HEK293 (cell line): Measurements from ENCODE around the gene GTF2H2C_2.
A peak's percentile ranks its signal among the peaks of the same experiment; 100 is the strongest.
"Not testable (repeated sequence)": the region's sequence is repeated elsewhere in the genome, so short reads cannot be mapped to it uniquely, and the experiment has no call there.

ENCODE experiments used
- CTCF ChIA-PET: fragments of 350-600 bp; formaldehyde crosslinking; extraction: SDS; loops from one replicate; lab custom pipeline; 2021; ENCODE audit warnings: antibody characterized with exemption; lab: Yijun Ruan, JAX
- POLR2A ChIA-PET: fragments of 300-600 bp; formaldehyde crosslinking; extraction: SDS; loops from one replicate; lab custom pipeline; 2020; ENCODE audit warnings: antibody characterized with exemption, inconsistent platforms; lab: Yijun Ruan, JAX
- H3K27ac ChIP-seq: fragments of 200-500 bp; sonication (Bioruptor generic); 2 replicates; pipeline ENCODE4 v1.5.1; 2014; ENCODE audit warnings: low read depth, low read length, control low read depth, inconsistent platforms; ENCODE audit errors: extremely low read depth
- H3K36me3 ChIP-seq, 2 experiments: fragments of 200-500 bp in 1 of 2; sonication (Bioruptor generic) in 1 of 2; 1 replicate in 1 of 2; 2 replicates in 1 of 2; pipeline ENCODE4 v1.5.1; 2014 to 2017; ENCODE audit warnings: inconsistent platforms in 2 of 2, low read length in 2 of 2; ENCODE audit not compliant: control insufficient read depth in 2 of 2, insufficient read depth in 1 of 2
- H3K4me1 ChIP-seq: fragments of 200-500 bp; sonication (Bioruptor generic); 2 replicates; pipeline ENCODE4 v1.5.1; 2014; ENCODE audit warnings: mild to moderate bottlenecking, low read length, inconsistent platforms; ENCODE audit not compliant: control insufficient read depth, insufficient read depth
- H3K4me3 ChIP-seq: 2 replicates; pipeline ENCODE4 v1.5.1; 2011; ENCODE audit warnings: low read depth, mild to moderate bottlenecking, control low read depth, low read length, moderate library complexity
- H3K9me3 ChIP-seq: fragments of 200-500 bp; sonication (Bioruptor generic); 2 replicates; pipeline ENCODE4 v1.5.1; 2014; ENCODE audit warnings: low read depth, low read length, inconsistent platforms; ENCODE audit not compliant: control insufficient read depth, insufficient read depth
- IKZF3 ChIP-seq: fragments of 450-650 bp; IDR thresholded peaks from 2 replicates; pipeline ENCODE4 v1.5.0; 2018; ENCODE audit warnings: missing biosample characterization, mild to moderate bottlenecking, missing genetic modification characterization, moderate library complexity
- KLF10 ChIP-seq: fragments of 450-650 bp; IDR thresholded peaks from 2 replicates; pipeline ENCODE4 v1.5.1; 2018; ENCODE audit warnings: missing biosample characterization, mild to moderate bottlenecking, missing genetic modification characterization
- KLF8 ChIP-seq: fragments of 450-650 bp; formaldehyde crosslinking; IDR thresholded peaks from 2 replicates; pipeline ENCODE4 v1.5.1; 2016; ENCODE audit warnings: missing biosample characterization, missing genetic modification characterization
- KLF9 ChIP-seq: fragments of 450-650 bp; formaldehyde crosslinking; IDR thresholded peaks from 2 replicates; pipeline ENCODE4 v1.5.1; 2016; ENCODE audit warnings: missing biosample characterization, missing genetic modification characterization, low read depth
- ZBTB44 ChIP-seq: fragments of 450-650 bp; IDR thresholded peaks from 2 replicates; pipeline ENCODE4 v1.5.1; 2018; ENCODE audit warnings: missing biosample characterization, mild to moderate bottlenecking, missing genetic modification characterization
- ZBTB6 ChIP-seq: fragments of 450-650 bp; formaldehyde crosslinking; IDR thresholded peaks from 2 replicates; pipeline ENCODE4 v1.5.1; 2017; ENCODE audit warnings: missing biosample characterization, missing genetic modification characterization
- ZBTB8A ChIP-seq: fragments of 450-650 bp; formaldehyde crosslinking; IDR thresholded peaks from 2 replicates; pipeline ENCODE4 v1.5.1; 2016; ENCODE audit warnings: missing biosample characterization, missing genetic modification characterization
- ZNF184 ChIP-seq: fragments of 450-650 bp; IDR thresholded peaks from 2 replicates; pipeline ENCODE4 v1.5.1; 2018; ENCODE audit warnings: missing biosample characterization, mild to moderate bottlenecking, missing genetic modification characterization
- ZNF449 ChIP-seq: fragments of 450-650 bp; formaldehyde crosslinking; IDR thresholded peaks from 2 replicates; pipeline ENCODE4 v1.5.1; 2017; ENCODE audit warnings: missing biosample characterization, mild to moderate bottlenecking, missing genetic modification characterization, moderate library complexity
- ZNF518A ChIP-seq: fragments of 450-650 bp; formaldehyde crosslinking; conservative IDR thresholded peaks from 2 replicates; pipeline ENCODE4 v1.5.1; 2016; ENCODE audit warnings: low read depth, missing biosample characterization, missing genetic modification characterization
- ZNF561 ChIP-seq: fragments of 450-650 bp; IDR thresholded peaks from 2 replicates; pipeline ENCODE4 v1.5.1; 2018; ENCODE audit warnings: missing biosample characterization, missing genetic modification characterization, borderline replicate concordance
- ZNF660 ChIP-seq: fragments of 450-650 bp; IDR thresholded peaks from 2 replicates; pipeline ENCODE4 v1.5.1; 2018; ENCODE audit warnings: missing biosample characterization, mild to moderate bottlenecking, missing genetic modification characterization
- ZNF692 ChIP-seq: fragments of 450-650 bp; formaldehyde crosslinking; IDR thresholded peaks from 2 replicates; pipeline ENCODE4 v1.5.1; 2016; ENCODE audit warnings: missing biosample characterization, missing genetic modification characterization
- ZSCAN30 ChIP-seq: fragments of 450-650 bp; IDR thresholded peaks from 2 replicates; pipeline ENCODE4 v1.5.1; 2018; ENCODE audit warnings: missing biosample characterization, mild to moderate bottlenecking, missing genetic modification characterization, moderate library complexity
- TF ChIP-seq, protein P1 (sequence below): fragments of 450-650 bp; formaldehyde crosslinking; conservative IDR thresholded peaks from 2 replicates; pipeline ENCODE4 v1.5.1; 2016; ENCODE audit warnings: low read depth, missing biosample characterization, missing genetic modification characterization
- TF ChIP-seq, protein P2 (sequence below): fragments of 450-650 bp; formaldehyde crosslinking; optimal IDR thresholded peaks from 2 replicates; pipeline ENCODE3; 2016; ENCODE audit warnings: missing biosample characterization, mild to moderate bottlenecking, missing genetic modification characterization

Gene GTF2H2C_2

DNA sequence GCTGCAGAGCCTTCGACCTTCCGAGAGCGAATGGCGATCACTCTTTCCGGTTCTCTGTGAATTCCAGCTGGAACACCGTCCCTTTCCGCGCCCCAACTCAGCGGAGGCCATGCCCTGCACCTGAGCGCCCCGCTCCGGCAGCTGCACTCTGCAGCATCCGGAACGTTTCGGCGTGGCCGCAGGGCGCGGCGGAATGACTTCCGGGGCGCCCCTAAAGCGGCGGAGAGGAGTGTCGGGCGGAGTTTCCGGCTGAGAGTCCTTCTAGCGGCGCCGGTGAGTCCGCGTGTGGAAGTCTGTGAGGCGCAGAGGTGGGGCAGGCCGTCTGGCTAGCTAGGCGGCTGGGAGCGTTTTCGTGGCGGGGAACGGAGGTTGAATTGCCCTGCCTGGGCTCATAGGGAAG lies at the start of gene GTF2H2C_2:
Gene GTF2H2C_2, plus strand, starts transcription at position 252 of the 400 bp plus-strand sequence.
- H3K27ac ChIP-seq, H3K4me3 ChIP-seq, H3K36me3 ChIP-seq, CTCF ChIA-PET, POLR2A ChIA-PET, H3K4me1 ChIP-seq, H3K9me3 ChIP-seq: not testable (repeated sequence)

GRCh38 chr5:70400984-70401686 lies 14.0 kb upstream of the GTF2H2C_2 start:
- H3K9me3 ChIP-seq, H3K36me3 ChIP-seq, CTCF ChIA-PET, POLR2A ChIA-PET, H3K4me1 ChIP-seq: not testable (repeated sequence)
- TF ChIP-seq ZNF449 (tag by site-specific recombination) = peak; percentile 84
- peak; percentile 20; the same call in 1 of the 2 replicates for TF ChIP-seq IKZF3 (tag by site-specific recombination)
- TF ChIP-seq ZNF692 (tag by site-specific recombination) = peak; percentile 46; the same call in 1 of the 2 replicates
- peak; percentile 90 for TF ChIP-seq ZSCAN30 (tag by site-specific recombination)
- TF ChIP-seq ZNF184 = 0 out of 2 replicates have a peak, but pooled peaks have one; percentile 23
- peak; percentile 20; the same call in 1 of the 2 replicates for TF ChIP-seq KLF8
- TF ChIP-seq, protein P1, sequence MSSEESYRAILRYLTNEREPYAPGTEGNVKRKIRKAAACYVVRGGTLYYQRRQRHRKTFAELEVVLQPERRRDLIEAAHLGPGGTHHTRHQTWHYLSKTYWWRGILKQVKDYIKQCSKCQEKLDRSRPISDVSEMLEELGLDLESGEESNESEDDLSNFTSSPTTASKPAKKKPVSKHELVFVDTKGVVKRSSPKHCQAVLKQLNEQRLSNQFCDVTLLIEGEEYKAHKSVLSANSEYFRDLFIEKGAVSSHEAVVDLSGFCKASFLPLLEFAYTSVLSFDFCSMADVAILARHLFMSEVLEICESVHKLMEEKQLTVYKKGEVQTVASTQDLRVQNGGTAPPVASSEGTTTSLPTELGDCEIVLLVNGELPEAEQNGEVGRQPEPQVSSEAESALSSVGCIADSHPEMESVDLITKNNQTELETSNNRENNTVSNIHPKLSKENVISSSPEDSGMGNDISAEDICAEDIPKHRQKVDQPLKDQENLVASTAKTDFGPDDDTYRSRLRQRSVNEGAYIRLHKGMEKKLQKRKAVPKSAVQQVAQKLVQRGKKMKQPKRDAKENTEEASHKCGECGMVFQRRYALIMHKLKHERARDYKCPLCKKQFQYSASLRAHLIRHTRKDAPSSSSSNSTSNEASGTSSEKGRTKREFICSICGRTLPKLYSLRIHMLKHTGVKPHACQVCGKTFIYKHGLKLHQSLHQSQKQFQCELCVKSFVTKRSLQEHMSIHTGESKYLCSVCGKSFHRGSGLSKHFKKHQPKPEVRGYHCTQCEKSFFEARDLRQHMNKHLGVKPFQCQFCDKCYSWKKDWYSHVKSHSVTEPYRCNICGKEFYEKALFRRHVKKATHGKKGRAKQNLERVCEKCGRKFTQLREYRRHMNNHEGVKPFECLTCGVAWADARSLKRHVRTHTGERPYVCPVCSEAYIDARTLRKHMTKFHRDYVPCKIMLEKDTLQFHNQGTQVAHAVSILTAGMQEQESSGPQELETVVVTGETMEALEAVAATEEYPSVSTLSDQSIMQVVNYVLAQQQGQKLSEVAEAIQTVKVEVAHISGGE (tag by site-specific recombination) = peak; percentile 89
- TF ChIP-seq KLF10 (tag by site-specific recombination) = peak; percentile 92
- peak; percentile 95 for TF ChIP-seq ZNF561 (tag by site-specific recombination)
- peak; percentile 60; the same call in 1 of the 2 replicates for TF ChIP-seq ZBTB44 (tag by site-specific recombination)
- TF ChIP-seq ZBTB6 (tag by site-specific recombination) = peak; percentile 5
- peak; percentile 39; the same call in 1 of the 2 replicates for TF ChIP-seq KLF9 (tag by site-specific recombination)
- peak; percentile 69 for TF ChIP-seq ZNF660 (tag by site-specific recombination)
- peak; percentile 64 for TF ChIP-seq ZNF518A
- peak; percentile 97 for TF ChIP-seq ZBTB8A (tag by site-specific recombination)
- TF ChIP-seq, protein P2, sequence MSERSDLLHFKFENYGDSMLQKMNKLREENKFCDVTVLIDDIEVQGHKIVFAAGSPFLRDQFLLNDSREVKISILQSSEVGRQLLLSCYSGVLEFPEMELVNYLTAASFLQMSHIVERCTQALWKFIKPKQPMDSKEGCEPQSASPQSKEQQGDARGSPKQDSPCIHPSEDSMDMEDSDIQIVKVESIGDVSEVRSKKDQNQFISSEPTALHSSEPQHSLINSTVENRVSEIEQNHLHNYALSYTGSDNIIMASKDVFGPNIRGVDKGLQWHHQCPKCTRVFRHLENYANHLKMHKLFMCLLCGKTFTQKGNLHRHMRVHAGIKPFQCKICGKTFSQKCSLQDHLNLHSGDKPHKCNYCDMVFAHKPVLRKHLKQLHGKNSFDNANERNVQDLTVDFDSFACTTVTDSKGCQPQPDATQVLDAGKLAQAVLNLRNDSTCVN (tag by site-specific recombination) = peak; percentile 68
- TF ChIP-seq, all 188 proteins: peak for 16; not testable (repeated sequence) for 172
- peak overlapping the region; percentile 69; the same call in 1 of the 2 replicates for H3K27ac ChIP-seq
- peak overlapping the region; percentile 71 for H3K4me3 ChIP-seq
